Stimulated activated memory B cell treated with anti-CD40 and anti-IgM and Interleukin-4, amounts not matched to agents 10 μg/mL and 1 μg/mL and 100 μg/mL, for 72 hours (primary cell): ENCODE measurements around the gene SNCG.
"Not testable (repeated sequence)": the region's sequence is repeated elsewhere in the genome, so short reads cannot be mapped to it uniquely, and the experiment has no call there.

Experiments used
- ATAC-seq: fragments of 150-1000 bp; cut with Tn5 transposase; 2 replicates; pipeline ENCODE4 v1.10.0; 2021
- H3K27ac Mint-ChIP-seq: one replicate; pipeline ENCODE4 v1.8.0; 2022; ENCODE audit warnings: mild to moderate bottlenecking, mixed read lengths
- H3K27me3 Mint-ChIP-seq: one replicate; pipeline ENCODE4 v1.8.0; 2022; ENCODE audit warnings: mixed read lengths
- H3K36me3 Mint-ChIP-seq: one replicate; pipeline ENCODE4 v1.8.0; 2022; ENCODE audit warnings: mixed read lengths
- H3K4me1 Mint-ChIP-seq: one replicate; pipeline ENCODE4 v1.8.0; 2022; ENCODE audit warnings: mixed read lengths
- H3K4me3 Mint-ChIP-seq: one replicate; pipeline ENCODE4 v1.8.0; 2022; ENCODE audit warnings: mild to moderate bottlenecking, moderate library complexity, mixed read lengths
- H3K9me3 Mint-ChIP-seq: one replicate; pipeline ENCODE4 v1.8.0; 2022; ENCODE audit warnings: mixed read lengths

The SNCG gene

DNA sequence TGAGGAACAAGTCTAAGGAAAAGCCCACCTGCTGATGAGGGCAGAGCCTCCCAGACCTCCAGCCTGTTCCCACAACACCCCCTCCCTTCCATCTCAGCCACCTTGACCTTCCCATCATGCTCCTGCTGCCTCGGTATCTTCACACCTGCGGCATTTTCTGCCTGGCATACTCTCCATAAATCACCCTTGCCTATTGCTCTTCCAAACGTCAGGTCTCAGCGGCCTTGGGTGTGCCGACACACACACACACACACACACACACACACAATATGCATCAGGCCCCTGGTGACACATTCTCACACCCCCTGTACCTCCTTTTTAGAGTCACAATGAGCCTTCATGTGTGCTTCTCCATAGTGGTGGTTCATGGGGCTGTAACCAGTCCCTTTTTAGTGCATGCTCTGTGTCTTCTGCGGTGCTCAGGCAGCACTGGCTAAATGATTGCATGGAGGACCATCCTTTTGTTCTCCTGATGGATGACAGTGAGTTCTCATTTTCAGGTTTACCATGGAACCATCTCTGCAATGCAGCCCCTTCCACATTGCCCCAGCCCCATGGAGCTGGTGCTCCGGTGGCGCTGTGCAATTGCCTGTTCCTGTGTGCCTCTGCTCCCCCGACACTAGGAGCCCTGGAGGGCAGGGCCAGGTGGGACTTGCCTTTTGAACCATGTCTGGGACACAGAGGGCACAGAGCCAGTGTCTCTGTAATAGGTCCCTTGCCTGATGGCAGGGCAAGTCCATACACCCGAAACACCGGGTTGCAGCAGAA is 14.4 kb downstream of the SNCG start:
- Mint-ChIP-seq H3K4me3 (no peak overlapping the region), H3K4me1 (peaks cover 13% of the 10 kb centered on the region), H3K36me3 (no peaks in the 10 kb centered on the region), H3K27ac (peak overlapping the region; percentile 34), H3K9me3 (no peaks in the 10 kb centered on the region), H3K27me3 (no peaks in the 10 kb centered on the region)
- no peak for ATAC-seq

DNA sequence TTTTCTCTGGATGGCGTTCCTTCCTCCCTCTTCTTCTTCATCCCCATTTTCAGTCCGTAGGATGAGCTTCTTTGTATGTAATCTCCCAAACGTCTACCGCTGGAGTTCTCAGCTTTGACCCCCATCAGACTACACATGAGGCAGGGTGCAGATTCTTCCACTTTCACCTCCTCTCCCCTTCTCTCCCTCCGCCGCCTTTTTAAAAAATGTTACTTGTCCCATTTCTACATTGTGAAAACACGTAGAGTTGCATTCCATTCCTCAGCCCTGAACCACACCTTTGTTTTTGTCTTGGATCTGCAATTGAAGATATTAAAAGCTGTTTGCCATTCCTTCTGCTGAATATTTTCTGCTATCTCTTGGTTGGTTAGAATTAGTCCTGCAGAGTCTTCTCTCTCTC is 16.1 kb downstream of the SNCG start:
- ATAC-seq, result no peak
- H3K36me3 Mint-ChIP-seq, result no peaks in the 10 kb centered on the region
- no peak overlapping the region for H3K27ac Mint-ChIP-seq
- peaks cover 13% of the 10 kb centered on the region for H3K4me1 Mint-ChIP-seq
- H3K9me3 Mint-ChIP-seq, result no peaks in the 10 kb centered on the region
- no peak overlapping the region for H3K4me3 Mint-ChIP-seq
- H3K27me3 Mint-ChIP-seq, result no peaks in the 10 kb centered on the region

DNA sequence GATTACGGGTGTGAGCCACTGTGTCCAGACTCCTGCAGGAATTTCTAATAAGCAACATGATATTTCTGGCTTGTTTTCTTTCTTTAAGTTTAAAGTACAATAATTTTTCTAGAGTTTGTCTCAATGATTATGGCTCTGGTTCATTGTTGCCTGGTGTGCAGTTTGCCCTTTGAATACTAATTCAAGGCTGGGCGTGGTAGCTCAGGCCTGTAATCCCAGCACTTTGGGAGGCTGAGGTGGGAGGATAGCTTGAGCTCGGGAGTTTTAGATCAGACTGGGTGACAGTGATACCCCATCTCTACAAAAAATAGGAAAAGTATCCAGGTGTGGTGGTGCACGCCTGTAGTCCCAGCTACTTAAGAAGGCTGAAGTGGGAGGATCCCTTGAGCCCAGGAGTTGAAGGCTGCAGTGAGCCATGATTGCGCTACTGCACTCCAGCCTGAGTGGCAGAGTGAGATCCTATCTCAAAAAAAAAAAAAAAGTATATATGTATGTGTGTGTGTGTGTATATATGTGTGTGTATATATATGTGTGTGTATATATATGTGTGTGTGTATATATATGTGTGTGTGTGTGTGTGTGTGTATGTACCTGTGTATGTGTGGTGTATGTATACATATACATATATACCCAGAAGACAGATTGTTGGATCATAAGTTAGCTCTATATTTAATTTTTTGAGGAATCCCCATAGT is 18.1 kb downstream of the SNCG start:
- Mint-ChIP-seq H3K9me3 (no peaks in the 10 kb centered on the region), H3K4me3 (no peak overlapping the region), H3K36me3 (no peaks in the 10 kb centered on the region), H3K27me3 (no peaks in the 10 kb centered on the region), H3K27ac (no peak overlapping the region), H3K4me1 (peaks cover 12% of the 10 kb centered on the region)
- no peak for ATAC-seq

DNA sequence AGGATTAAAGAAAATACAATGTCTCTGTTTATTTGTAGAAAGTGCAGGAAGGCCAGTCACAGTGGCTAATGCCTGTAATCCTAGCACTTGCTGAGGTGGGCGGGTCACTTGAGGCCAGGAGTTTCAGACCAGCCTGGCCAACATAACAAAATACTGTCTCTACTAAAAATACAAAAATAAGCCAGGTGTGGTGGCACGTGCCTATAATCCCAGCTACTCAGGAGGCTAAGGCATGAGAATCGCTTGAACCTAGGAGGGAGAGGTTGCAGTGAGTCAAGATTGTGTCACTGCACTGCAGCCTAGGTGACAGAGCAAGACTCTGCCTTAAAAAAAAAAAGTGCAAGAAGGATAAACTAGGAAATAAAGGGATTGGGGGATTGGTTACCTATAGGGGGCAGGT is 20.1 kb downstream of the SNCG start:
- H3K36me3 Mint-ChIP-seq, H3K9me3 Mint-ChIP-seq, H3K4me3 Mint-ChIP-seq, H3K27ac Mint-ChIP-seq, H3K27me3 Mint-ChIP-seq, ATAC-seq, H3K4me1 Mint-ChIP-seq: not testable (repeated sequence)

DNA sequence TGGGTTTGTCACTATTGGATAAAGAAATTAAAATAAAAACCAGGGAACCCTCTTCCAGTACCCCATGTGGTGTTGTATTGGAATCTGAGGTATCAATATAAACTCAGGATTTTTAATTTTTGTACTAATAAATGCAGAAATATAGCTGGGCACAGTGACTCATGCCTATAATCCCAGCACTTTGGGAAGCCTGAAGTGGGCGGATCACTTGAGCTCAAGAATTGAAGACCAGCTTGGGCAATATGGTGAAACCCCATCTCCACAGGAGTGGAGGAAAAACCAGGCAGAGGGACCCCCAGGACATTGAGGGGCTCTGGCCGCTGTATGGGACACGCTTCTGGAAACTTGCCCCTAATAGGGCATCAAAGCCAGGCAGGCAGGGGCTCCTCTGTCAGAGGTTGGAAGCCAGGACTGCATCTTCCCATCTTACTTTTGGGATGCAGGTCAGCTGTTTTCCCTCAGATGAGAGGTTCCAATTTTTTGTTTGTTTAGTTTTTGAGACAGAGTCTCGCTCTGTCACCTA is 21.0 kb downstream of the SNCG start:
- no peak for ATAC-seq
- Mint-ChIP-seq H3K27me3 (no peaks in the 10 kb centered on the region), H3K9me3 (no peaks in the 10 kb centered on the region), H3K4me1 (peaks cover 6% of the 10 kb centered on the region), H3K36me3 (no peaks in the 10 kb centered on the region), H3K4me3 (no peak overlapping the region), H3K27ac (no peak overlapping the region)

DNA sequence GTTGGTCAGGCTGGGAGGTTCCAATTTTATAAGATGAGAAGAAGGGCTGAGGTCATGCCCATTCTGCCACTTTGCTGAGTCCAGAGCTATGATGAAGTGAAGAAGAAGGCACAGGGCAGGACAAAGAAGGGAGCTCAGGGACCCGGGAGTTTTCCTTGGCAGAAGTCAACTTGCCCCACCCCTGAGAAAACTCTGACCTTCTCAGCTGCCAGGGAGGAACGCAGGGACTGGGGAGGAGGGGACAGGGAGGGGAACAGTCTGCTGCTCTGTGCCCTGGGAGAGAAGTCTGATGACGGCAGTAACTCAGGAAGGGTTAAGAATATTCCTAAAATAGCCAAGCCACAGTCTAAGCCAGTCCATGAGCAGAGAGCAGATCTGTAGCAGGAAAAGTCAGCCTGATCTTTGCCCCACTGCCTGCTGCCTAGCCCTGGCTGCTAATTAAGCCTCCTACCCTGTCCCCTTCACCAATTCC is 21.6 kb downstream of the SNCG start:
- Mint-ChIP-seq H3K27me3 (no peaks in the 10 kb centered on the region), H3K4me1 (peaks cover 6% of the 10 kb centered on the region), H3K36me3 (no peaks in the 10 kb centered on the region), H3K27ac (no peak overlapping the region), H3K9me3 (no peaks in the 10 kb centered on the region), H3K4me3 (no peak overlapping the region)
- no peak for ATAC-seq

DNA sequence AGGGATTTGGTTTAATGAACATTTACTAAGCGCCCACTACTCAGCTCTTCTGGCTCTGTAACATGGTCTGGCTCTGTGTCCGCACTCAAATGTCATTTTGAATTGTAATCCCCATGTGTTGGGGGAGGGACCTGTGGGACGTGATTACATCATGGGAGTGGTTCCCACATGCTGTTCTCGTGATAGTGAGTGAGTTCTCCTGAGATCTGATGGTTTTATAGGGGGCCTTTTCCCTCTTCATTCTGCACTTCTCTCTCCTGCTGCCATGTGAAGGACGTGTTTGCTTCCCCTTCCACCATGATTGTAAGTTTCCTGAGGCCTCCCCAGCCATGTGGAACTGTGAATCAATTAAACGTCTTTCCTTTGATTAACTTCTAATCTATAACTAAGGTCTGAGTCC is 22.6 kb downstream of the SNCG start:
- not testable (repeated sequence) for H3K27ac Mint-ChIP-seq, H3K4me3 Mint-ChIP-seq, H3K36me3 Mint-ChIP-seq, H3K27me3 Mint-ChIP-seq, ATAC-seq, H3K9me3 Mint-ChIP-seq, H3K4me1 Mint-ChIP-seq

DNA sequence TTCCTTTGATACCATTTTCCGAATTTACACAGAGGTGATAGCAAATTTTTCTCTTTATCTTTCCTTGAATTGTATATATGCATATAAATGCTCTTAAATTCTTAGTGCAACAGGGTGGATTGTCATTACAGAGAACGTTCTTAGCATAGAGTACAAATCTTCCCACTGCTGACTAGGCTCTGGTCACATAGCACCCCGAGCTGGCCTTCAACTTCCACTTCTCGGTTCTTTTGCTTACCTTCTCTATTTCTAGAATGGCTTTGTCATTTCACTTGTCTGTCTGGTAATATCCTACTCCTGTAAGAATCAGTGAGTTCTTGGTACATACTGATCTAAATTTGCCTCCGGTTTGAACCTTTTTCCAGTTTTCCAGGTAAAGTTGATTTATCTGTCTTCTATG is 23.3 kb downstream of the SNCG start:
- no peak overlapping the region for H3K27ac Mint-ChIP-seq
- H3K4me3 Mint-ChIP-seq, result peak overlapping the region; percentile 21
- H3K9me3 Mint-ChIP-seq, result no peaks in the 10 kb centered on the region
- H3K36me3 Mint-ChIP-seq, result no peaks in the 10 kb centered on the region
- H3K27me3 Mint-ChIP-seq, result no peaks in the 10 kb centered on the region
- H3K4me1 Mint-ChIP-seq, result peaks cover 6% of the 10 kb centered on the region
- no peak for ATAC-seq

DNA sequence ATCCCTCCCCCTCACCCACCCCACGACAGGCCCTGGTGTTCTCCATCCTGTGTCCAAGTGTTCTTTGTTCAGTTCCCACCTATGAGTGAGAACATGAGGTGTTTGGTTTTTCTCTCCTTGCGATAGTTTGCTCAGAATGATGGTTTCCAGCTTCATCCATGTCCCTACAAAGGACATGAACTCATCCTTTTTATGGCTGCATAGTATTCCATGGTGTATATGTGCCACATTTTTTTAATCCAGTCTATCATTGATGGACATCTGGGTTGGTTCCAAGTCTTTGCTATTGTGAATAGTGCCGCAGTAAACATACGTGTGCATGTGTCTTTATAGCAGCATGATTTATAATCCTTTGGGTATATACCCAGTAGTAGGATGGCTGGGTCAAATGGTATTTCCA is 26.1 kb downstream of the SNCG start:
- not testable (repeated sequence) for H3K27ac Mint-ChIP-seq, H3K4me3 Mint-ChIP-seq, H3K36me3 Mint-ChIP-seq, H3K4me1 Mint-ChIP-seq, H3K27me3 Mint-ChIP-seq, H3K9me3 Mint-ChIP-seq, ATAC-seq

DNA sequence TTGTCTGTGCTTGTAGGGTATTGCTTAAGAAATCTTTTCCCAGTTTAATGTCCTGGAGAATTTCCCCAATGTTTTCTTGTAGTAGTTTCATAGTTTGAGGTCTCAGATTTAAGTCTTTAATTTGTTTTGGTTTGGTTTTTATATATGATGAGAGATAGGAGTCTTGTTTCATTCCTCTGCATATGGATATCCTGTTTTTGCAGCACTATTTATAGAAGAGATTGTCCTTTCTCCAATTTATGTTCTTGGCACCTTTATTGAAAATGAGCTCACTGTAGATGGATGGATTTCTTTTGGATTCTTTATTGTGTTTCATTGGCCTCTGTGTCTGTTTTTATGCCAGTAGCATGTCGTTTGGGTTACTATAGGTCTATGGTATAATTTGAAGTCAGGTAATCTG is 30.1 kb downstream of the SNCG start:
- no peaks in the 10 kb centered on the region for H3K4me1 Mint-ChIP-seq
- H3K27me3 Mint-ChIP-seq, result peaks cover 24% of the 10 kb centered on the region
- no peak for ATAC-seq
- H3K4me3 Mint-ChIP-seq, result no peak overlapping the region
- H3K9me3 Mint-ChIP-seq, result no peaks in the 10 kb centered on the region
- no peaks in the 10 kb centered on the region for H3K36me3 Mint-ChIP-seq
- H3K27ac Mint-ChIP-seq, result no peak overlapping the region

DNA sequence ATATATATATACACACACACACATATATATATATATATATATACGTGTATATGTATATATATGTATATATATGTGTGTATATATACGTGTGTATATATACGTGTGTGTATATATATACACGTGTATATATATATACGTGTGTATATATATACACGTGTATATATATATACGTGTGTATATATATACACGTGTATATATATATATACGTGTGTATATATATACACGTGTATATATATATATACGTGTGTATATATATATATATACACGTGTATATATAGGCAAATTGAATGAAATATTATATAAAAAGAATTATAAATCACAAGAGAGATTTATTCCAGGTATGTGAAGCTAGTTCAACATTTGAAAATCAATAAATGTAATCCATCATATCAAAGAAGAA is 33.0 kb downstream of the SNCG start:
- H3K27me3 Mint-ChIP-seq, result peaks cover 24% of the 10 kb centered on the region
- H3K4me3 Mint-ChIP-seq, H3K9me3 Mint-ChIP-seq, H3K36me3 Mint-ChIP-seq, H3K27ac Mint-ChIP-seq, H3K4me1 Mint-ChIP-seq, ATAC-seq: not testable (repeated sequence)

DNA sequence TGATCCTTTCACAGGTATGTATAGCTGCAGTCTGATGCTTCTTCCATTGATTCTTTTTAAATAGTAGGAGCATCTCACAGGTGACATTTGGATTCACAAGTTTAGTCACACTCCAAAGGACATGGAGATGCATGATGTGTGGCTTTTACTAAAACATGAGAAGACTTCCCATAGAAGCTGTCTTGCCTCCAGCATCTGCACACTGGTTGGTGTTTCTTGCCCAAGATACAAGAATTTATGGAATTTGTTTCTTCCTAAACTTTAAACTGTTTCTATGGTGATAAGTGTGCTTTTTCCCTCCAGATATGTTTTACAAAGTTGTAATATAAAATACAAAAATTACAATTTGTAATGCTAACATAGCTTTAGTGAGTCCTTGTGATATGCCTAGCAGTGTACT is 34.1 kb downstream of the SNCG start:
- Mint-ChIP-seq H3K9me3 (no peaks in the 10 kb centered on the region), H3K36me3 (no peaks in the 10 kb centered on the region), H3K4me1 (no peaks in the 10 kb centered on the region), H3K4me3 (no peak overlapping the region), H3K27ac (no peak overlapping the region), H3K27me3 (peaks cover 24% of the 10 kb centered on the region)
- no peak for ATAC-seq

DNA sequence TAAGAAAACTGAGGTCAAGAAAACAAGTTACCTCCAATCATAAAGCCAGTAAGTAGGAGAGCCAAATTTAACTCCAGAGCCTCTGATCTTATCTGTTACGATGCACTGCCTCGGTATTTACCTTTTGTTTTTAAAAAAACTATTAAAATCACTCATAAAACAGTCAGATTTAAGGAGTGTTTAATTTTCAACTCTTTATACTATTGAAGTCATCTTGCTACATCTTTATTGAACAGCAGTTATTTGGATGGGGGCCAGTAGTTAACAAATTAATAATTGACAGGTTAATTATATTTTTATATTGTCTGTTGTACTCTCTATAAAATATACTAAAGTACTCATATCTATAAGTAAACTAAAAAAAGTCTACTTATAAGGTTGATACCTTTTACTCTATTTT is 34.5 kb downstream of the SNCG start:
- H3K4me3 Mint-ChIP-seq, result no peak overlapping the region

DNA sequence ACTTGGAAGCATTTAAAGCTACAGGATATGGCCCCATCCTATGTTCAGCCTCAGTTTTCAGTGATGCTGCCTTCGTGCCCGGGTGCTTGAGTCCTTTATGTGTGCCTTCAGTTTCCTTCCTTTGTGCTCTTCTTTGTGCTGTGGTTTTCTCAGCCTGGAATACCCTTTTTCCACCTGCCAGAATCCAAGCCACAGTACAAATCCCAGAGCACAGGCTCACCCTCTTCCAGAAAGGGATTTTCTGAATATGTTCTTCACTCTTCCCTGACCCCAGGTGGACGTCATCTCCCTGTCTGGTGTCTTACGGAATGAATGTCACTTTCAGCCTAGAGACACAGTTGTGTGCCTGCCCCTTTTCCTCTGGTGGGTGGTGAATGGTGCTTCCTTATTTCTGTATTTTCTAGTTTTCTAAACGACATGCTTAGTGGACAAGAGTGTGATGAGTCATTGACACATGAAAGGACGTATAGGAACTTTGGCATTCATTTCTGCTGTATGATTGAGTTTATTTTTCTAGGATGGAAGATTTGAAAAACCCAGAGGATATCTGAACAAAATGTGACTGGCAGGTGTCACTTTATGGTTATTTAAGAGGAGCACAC is 41.5 kb downstream of the SNCG start:
- H3K4me1 Mint-ChIP-seq, H3K27ac Mint-ChIP-seq, H3K4me3 Mint-ChIP-seq, H3K27me3 Mint-ChIP-seq, ATAC-seq, H3K36me3 Mint-ChIP-seq, H3K9me3 Mint-ChIP-seq: not testable (repeated sequence)

More for the DNA sequence above, 34.5 kb downstream of the SNCG start:
- Mint-ChIP-seq H3K27ac (no peak overlapping the region), H3K27me3 (peaks cover 24% of the 10 kb centered on the region), H3K4me1 (no peaks in the 10 kb centered on the region), H3K9me3 (no peaks in the 10 kb centered on the region), H3K36me3 (no peaks in the 10 kb centered on the region)
- ATAC-seq, result no peak

DNA sequence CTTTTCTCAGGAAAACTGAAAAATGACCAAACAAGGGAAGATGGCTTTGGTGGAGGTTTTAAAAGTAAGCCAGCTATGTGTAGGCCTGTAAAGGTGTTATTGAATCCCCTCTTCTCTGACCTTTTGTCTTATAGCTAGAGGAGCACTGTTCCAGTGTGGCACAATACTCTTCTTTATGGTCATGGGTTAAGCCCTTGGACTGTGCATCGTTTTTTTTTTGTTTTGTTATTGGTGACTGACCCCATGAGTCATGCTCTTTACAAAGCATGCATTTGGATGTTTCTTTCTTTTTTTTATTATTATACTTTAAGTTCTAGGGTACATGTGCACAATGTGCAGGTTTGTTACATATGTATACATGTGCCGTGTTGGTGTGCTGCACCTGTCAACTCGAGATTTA is 42.1 kb downstream of the SNCG start:
- H3K9me3 Mint-ChIP-seq, result no peaks in the 10 kb centered on the region
- no peak overlapping the region for H3K27ac Mint-ChIP-seq
- no peak overlapping the region for H3K4me3 Mint-ChIP-seq
- no peaks in the 10 kb centered on the region for H3K36me3 Mint-ChIP-seq
- H3K27me3 Mint-ChIP-seq, result no peaks in the 10 kb centered on the region
- H3K4me1 Mint-ChIP-seq, result no peaks in the 10 kb centered on the region
- ATAC-seq, result no peak

DNA sequence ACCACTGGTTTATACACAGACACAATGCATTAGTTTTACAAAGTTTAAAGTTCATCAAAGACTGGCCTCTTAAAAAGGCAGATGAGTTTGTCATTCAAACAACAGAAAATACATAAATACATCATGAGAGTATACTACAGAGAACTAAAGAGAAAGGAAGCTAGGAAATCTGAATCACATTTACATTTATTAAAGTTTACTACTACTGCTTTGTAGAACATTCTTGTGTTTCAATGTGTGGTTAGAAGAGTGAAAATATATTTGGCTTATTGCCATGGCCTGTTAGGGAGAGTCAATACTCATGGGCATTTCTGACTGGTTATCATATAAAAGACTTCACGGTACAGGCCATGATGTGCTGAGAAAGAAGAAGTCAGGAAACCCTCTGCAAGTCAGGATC is 48.7 kb downstream of the SNCG start:
- not testable (repeated sequence) for H3K4me3 Mint-ChIP-seq, H3K27ac Mint-ChIP-seq, H3K36me3 Mint-ChIP-seq, H3K4me1 Mint-ChIP-seq, H3K9me3 Mint-ChIP-seq, H3K27me3 Mint-ChIP-seq, ATAC-seq
